Upper lobe of left lung (tissue), 6 donors: Measurements from ENCODE around the gene PDE7B. TPM values are rescaled to one million over a fixed set of nuclear protein-coding genes. Genes with fewer than 3 reads are reported as not detected.

Experiments used
- ATAC-seq, 2 donors: fragments of 200-7000 bp; cut with Tn5 transposase; one replicate each; pipeline ENCODE4 v1.9.1; 2022; ENCODE audit warnings: mild to moderate bottlenecking in 2 of 2, moderate library complexity in 2 of 2; ENCODE audit not compliant: low FRiP score in 2 of 2
- DNase-seq, 2 donors: peaks; one replicate each; pipeline ENCODE4 v3.0.0-alpha.2; 2019 to 2020
- H3K27ac ChIP-seq, 4 donors: fragments of 200-600 bp; sonication (generic); one replicate each; pipeline ENCODE4 v1.5.1; 2016 to 2019
- H3K27me3 ChIP-seq, 4 donors: fragments of 200-600 bp; sonication (generic); one replicate each; pipeline ENCODE4 v1.5.1; 2017 to 2019
- H3K36me3 ChIP-seq, 4 donors: fragments of 200-600 bp; sonication (generic); one replicate each; pipeline ENCODE4 v1.5.1; 2016 to 2019
- H3K4me1 ChIP-seq, 4 donors: fragments of 200-600 bp; sonication (generic); one replicate each; pipeline ENCODE4 v1.5.1; 2018 to 2019
- H3K4me3 ChIP-seq, 4 donors: fragments of 200-600 bp; sonication (generic); one replicate each; pipeline ENCODE4 v1.5.1; 2017 to 2019; ENCODE audit warnings: mild to moderate bottlenecking in 2 of 4, moderate library complexity in 1 of 4
- H3K9me3 ChIP-seq, 4 donors: fragments of 200-600 bp; sonication (generic); one replicate each; pipeline ENCODE4 v1.5.1; 2018 to 2019
- CTCF ChIP-seq, 6 experiments: fragments of 450-650 bp in 4 of 6; fragments of 200-600 bp in 2 of 6; sonication (generic) in 2 of 6; IDR thresholded peaks; one replicate each; pipeline ENCODE4 v1.5.1; 2016 to 2019; ENCODE audit warnings: antibody characterized with exemption in 6 of 6
- EP300 ChIP-seq, 4 donors: sonication (generic); formaldehyde crosslinking; IDR thresholded peaks; one replicate each; pipeline ENCODE4 v1.5.1; 2017; ENCODE audit warnings: antibody characterized with exemption in 4 of 4, control low read depth in 2 of 4
- POLR2A ChIP-seq, 4 donors: fragments of 450-650 bp; IDR thresholded peaks; one replicate each; pipeline ENCODE4 v1.5.1; 2016 to 2017; ENCODE audit warnings: antibody characterized with exemption in 4 of 4, mild to moderate bottlenecking in 2 of 4
- POLR2AphosphoS5 ChIP-seq, 2 donors: sonication (generic); formaldehyde crosslinking; IDR thresholded peaks; one replicate each; pipeline ENCODE4 v1.5.1; 2017; ENCODE audit warnings: antibody characterized with exemption in 2 of 2
- WGBS, 2 donors: methylation state at CpG; one replicate each; pipeline ENCODE4 v1.1.5; 2017 to 2018; 5-methylcytosine and 5-hydroxymethylcytosine counted together
- total RNA-seq, 6 donors: library from RNA; depleted of rRNA in 4 of 6; stranded (reverse); fragments of >200 nt in 4 of 6; gene quantifications; one replicate each; pipeline versions ENCODE4 v1.1.0 to v1.2.1, GENCODE V29; 2016 to 2021
- donor health status: DM: no; HTN: no; CAD: no; lungs with moderate emphysema.
- donor health status: DM: no; HTN: yes; CAD: no; lungs with severe emphysema.

PDE7B gene
- total RNA-seq, 6 donors from 2014 or later = 1.0 to 4.4 (median 2.6) TPM

- no peak for TF ChIP-seq POLR2A (IDR thresholded peaks at IDR 0.05)
- no peak for TF ChIP-seq POLR2AphosphoS5 (IDR thresholded peaks at IDR 0.05)
- no peak for TF ChIP-seq EP300 (IDR thresholded peaks at IDR 0.05)
- TF ChIP-seq CTCF (IDR thresholded peaks at IDR 0.05) = no peak
- 85 to 90% methylated on average over 6 of the region's 6 CpGs for WGBS, 2 donors
- Histone ChIP-seq H3K9me3 (no peaks in the 10 kb centered on the region), H3K27ac (no peak overlapping the region), H3K4me1 (no peaks in the 10 kb centered on the region), H3K36me3 (no peaks in the 10 kb centered on the region), H3K27me3 (no peaks in the 10 kb centered on the region), H3K4me3 (no peak overlapping the region)
- ATAC-seq (no peak), DNase-seq (no peak)
These were observed 8.7 kb upstream of the PDE7B start for GRCh38 chr6:135842618-135843392.

GRCh38 chr6:135850882-135851281 lies 619 bp upstream of the PDE7B start:
- Histone ChIP-seq H3K27me3 (no peaks in the 10 kb centered on the region), H3K27ac (no peak overlapping the region), H3K4me3 (no peak overlapping the region), H3K4me1 (peaks cover 0 to 8% (median 0%) of the 10 kb centered on the region in 4 donors), H3K36me3 (no peaks in the 10 kb centered on the region), H3K9me3 (no peaks in the 10 kb centered on the region)
- TF ChIP-seq POLR2A (IDR thresholded peaks at IDR 0.05) (no peak), CTCF (IDR thresholded peaks at IDR 0.05) (no peak), POLR2AphosphoS5 (IDR thresholded peaks at IDR 0.05) (no peak), EP300 (IDR thresholded peaks at IDR 0.05) (no peak)
- no peak for ATAC-seq
- 59 to 80% methylated on average over 3 of the region's 3 CpGs for WGBS, 2 donors
- no peak for DNase-seq

- DNase-seq (no peak), ATAC-seq (no peak)
- H3K9me3 ChIP-seq = no peaks in the 10 kb centered on the region
- no peaks in the 10 kb centered on the region for H3K27me3 ChIP-seq
- peaks cover 0 to 8% (median 0%) of the 10 kb centered on the region in 4 donors for H3K4me1 ChIP-seq
- no peak overlapping the region for H3K27ac ChIP-seq
- 45 to 63% methylated on average over 1 of the region's 1 CpG for WGBS, 2 donors
- TF ChIP-seq EP300 (IDR thresholded peaks at IDR 0.05) (no peak), CTCF (IDR thresholded peaks at IDR 0.05) (no peak), POLR2A (IDR thresholded peaks at IDR 0.05) (no peak), POLR2AphosphoS5 (IDR thresholded peaks at IDR 0.05) (no peak)
- H3K36me3 ChIP-seq = no peaks in the 10 kb centered on the region
- no peak overlapping the region for H3K4me3 ChIP-seq
These were observed 1.2 kb downstream of the PDE7B start for GRCh38 chr6:135852746-135853145.

- peaks cover 0 to 8% (median 0%) of the 10 kb centered on the region in 4 donors for H3K4me1 ChIP-seq
- H3K36me3 ChIP-seq = no peaks in the 10 kb centered on the region
- no peak for ATAC-seq
- TF ChIP-seq POLR2A (IDR thresholded peaks at IDR 0.05) = no peak
- no peak for TF ChIP-seq POLR2AphosphoS5 (IDR thresholded peaks at IDR 0.05)
- TF ChIP-seq EP300 (IDR thresholded peaks at IDR 0.05) = no peak
- no peak for TF ChIP-seq CTCF (IDR thresholded peaks at IDR 0.05)
- H3K9me3 ChIP-seq = no peaks in the 10 kb centered on the region
- DNase-seq = no peak
- WGBS, 2 donors = 48 to 66% methylated on average over 5 of the region's 5 CpGs
- H3K27me3 ChIP-seq = no peaks in the 10 kb centered on the region
- no peak overlapping the region for H3K4me3 ChIP-seq
- no peak overlapping the region for H3K27ac ChIP-seq
These were observed 1.7 kb downstream of the PDE7B start for GRCh38 chr6:135853227-135853626.

GRCh38 chr6:135853986-135854385 lies 2.5 kb downstream of the PDE7B start:
- Histone ChIP-seq H3K4me3 (no peak overlapping the region), H3K27me3 (no peaks in the 10 kb centered on the region), H3K9me3 (no peaks in the 10 kb centered on the region), H3K27ac (no peak overlapping the region), H3K36me3 (no peaks in the 10 kb centered on the region), H3K4me1 (peaks cover 0 to 8% (median 0%) of the 10 kb centered on the region in 4 donors)
- no peak for TF ChIP-seq POLR2A (IDR thresholded peaks at IDR 0.05)
- TF ChIP-seq POLR2AphosphoS5 (IDR thresholded peaks at IDR 0.05) = no peak
- TF ChIP-seq EP300 (IDR thresholded peaks at IDR 0.05) = no peak
- no peak for TF ChIP-seq CTCF (IDR thresholded peaks at IDR 0.05)
- ATAC-seq (no peak), DNase-seq (no peak)
- 56 to 62% methylated on average over 1 of the region's 1 CpG for WGBS, 2 donors
